IgD-negative memory B cell (primary cell): Measurements from ENCODE around the gene MYH16. TPM values are rescaled to one million over a fixed set of nuclear protein-coding genes. Genes with fewer than 3 reads are reported as not detected.
A peak's percentile ranks its signal among the peaks of the same experiment; 100 is the strongest.
"Not testable (repeated sequence)": the region's sequence is repeated elsewhere in the genome, so short reads cannot be mapped to it uniquely, and the experiment has no call there.

Experiments
- H3K27ac Mint-ChIP-seq, 3 donors: one replicate each; pipeline ENCODE4 v1.8.0; 2020 to 2022; ENCODE audit warnings: mild to moderate bottlenecking in 3 of 3, mixed read lengths in 3 of 3, moderate library complexity in 1 of 3
- H3K27me3 Mint-ChIP-seq: one replicate; pipeline ENCODE4 v1.8.0; 2021; ENCODE audit warnings: mixed read lengths
- H3K36me3 Mint-ChIP-seq: one replicate; pipeline ENCODE4 v1.8.0; 2020; ENCODE audit warnings: mild to moderate bottlenecking, mixed read lengths
- H3K4me1 Mint-ChIP-seq, 3 donors: one replicate each; pipeline ENCODE4 v1.8.0; 2020 to 2022; ENCODE audit warnings: mixed read lengths in 3 of 3, mild to moderate bottlenecking in 1 of 3
- H3K4me3 Mint-ChIP-seq, 4 donors: one replicate each; pipeline ENCODE4 v1.8.0; 2020 to 2022; ENCODE audit warnings: mild to moderate bottlenecking in 4 of 4, mixed read lengths in 4 of 4, moderate library complexity in 3 of 4
- H3K9me3 Mint-ChIP-seq, 3 donors: one replicate each; pipeline ENCODE4 v1.8.0; 2020 to 2021; ENCODE audit warnings: mixed read lengths in 3 of 3, mild to moderate bottlenecking in 1 of 3
- polyA plus RNA-seq: library from polyadenylated mRNA; unstranded; fragments of 300-500 nt; fragmentation: Illumina TruSeq; gene quantifications from one replicate; pipeline ENCODE4 v1.2.3, GENCODE V29; 2021

Gene MYH16
- polyA plus RNA-seq, 1 donor from 2014 or later = not detected

GRCh38 chr7:99308461-99309074 lies 35.9 kb downstream of the MYH16 start:
- peaks cover 2% of the 10 kb centered on the region for H3K27me3 Mint-ChIP-seq
- H3K4me1 Mint-ChIP-seq = peaks cover 0 to 3% (median 0%) of the 10 kb centered on the region in 3 donors
- H3K4me3 Mint-ChIP-seq = no peak overlapping the region
- peaks cover 0 to 3% (median 1%) of the 10 kb centered on the region in 3 donors for H3K9me3 Mint-ChIP-seq
- H3K36me3 Mint-ChIP-seq = peaks cover under 1% of the 10 kb centered on the region
- no peak overlapping the region for H3K27ac Mint-ChIP-seq

- H3K27me3 Mint-ChIP-seq = peaks cover 2% of the 10 kb centered on the region
- H3K27ac Mint-ChIP-seq = no peak overlapping the region
- peaks cover 0 to 3% (median 0%) of the 10 kb centered on the region in 3 donors for H3K4me1 Mint-ChIP-seq
- H3K9me3 Mint-ChIP-seq = peaks cover 0 to 3% (median 1%) of the 10 kb centered on the region in 3 donors
- no peak overlapping the region for H3K4me3 Mint-ChIP-seq
- peaks cover 2% of the 10 kb centered on the region for H3K36me3 Mint-ChIP-seq
These were observed 36.5 kb downstream of the MYH16 start for GRCh38 chr7:99309111-99309510.

- Mint-ChIP-seq H3K4me3 (no peak overlapping the region), H3K4me1 (peaks cover 0 to 3% (median 2%) of the 10 kb centered on the region in 3 donors), H3K27ac (no peak overlapping the region), H3K9me3 (peaks cover 0 to 3% (median 1%) of the 10 kb centered on the region in 3 donors), H3K36me3 (peaks cover 2% of the 10 kb centered on the region), H3K27me3 (peaks cover 2% of the 10 kb centered on the region)
These were observed 37.4 kb downstream of the MYH16 start for GRCh38 chr7:99310004-99310403.

- no peak overlapping the region for H3K4me3 Mint-ChIP-seq
- peaks cover 0 to 3% (median 1%) of the 10 kb centered on the region in 3 donors for H3K9me3 Mint-ChIP-seq
- H3K27ac Mint-ChIP-seq = no peak overlapping the region
- H3K27me3 Mint-ChIP-seq = peaks cover 2% of the 10 kb centered on the region
- peaks cover 2% of the 10 kb centered on the region for H3K36me3 Mint-ChIP-seq
- H3K4me1 Mint-ChIP-seq = peaks cover 0 to 3% (median 2%) of the 10 kb centered on the region in 3 donors
These were observed 39.1 kb downstream of the MYH16 start for GRCh38 chr7:99311702-99312101.

- no peak overlapping the region for H3K27ac Mint-ChIP-seq
- peak overlapping the region in 2 of 4 donors; percentile 30 to 52 for H3K4me3 Mint-ChIP-seq
These were observed 39.9 kb downstream of the MYH16 start for GRCh38 chr7:99312316-99313203.

GRCh38 chr7:99313204-99313573 lies 40.5 kb downstream of the MYH16 start:
- Mint-ChIP-seq H3K27ac (no peak overlapping the region), H3K9me3 (peaks cover 0 to 3% (median 1%) of the 10 kb centered on the region in 3 donors), H3K36me3 (peaks cover 2% of the 10 kb centered on the region), H3K4me3 (peak overlapping the region in 2 of 4 donors; percentile 30 to 52), H3K4me1 (peaks cover 0 to 4% (median 3%) of the 10 kb centered on the region in 3 donors), H3K27me3 (peaks cover 2% of the 10 kb centered on the region)

More at GRCh38 chr7:99312316-99313203, 39.9 kb downstream of the MYH16 start:
- H3K4me1 Mint-ChIP-seq = peaks cover 0 to 4% (median 3%) of the 10 kb centered on the region in 3 donors
- peaks cover 2% of the 10 kb centered on the region for H3K36me3 Mint-ChIP-seq
- peaks cover 2% of the 10 kb centered on the region for H3K27me3 Mint-ChIP-seq
- peaks cover 0 to 3% (median 1%) of the 10 kb centered on the region in 3 donors for H3K9me3 Mint-ChIP-seq

- no peak overlapping the region for H3K4me3 Mint-ChIP-seq
- peaks cover 0 to 3% (median 1%) of the 10 kb centered on the region in 3 donors for H3K9me3 Mint-ChIP-seq
- H3K4me1 Mint-ChIP-seq = peaks cover 0 to 4% (median 3%) of the 10 kb centered on the region in 3 donors
- H3K36me3 Mint-ChIP-seq = peaks cover 2% of the 10 kb centered on the region
- peaks cover 2% of the 10 kb centered on the region for H3K27me3 Mint-ChIP-seq
- H3K27ac Mint-ChIP-seq = no peak overlapping the region
These were observed 41.9 kb downstream of the MYH16 start for GRCh38 chr7:99314504-99314903.

- no peaks in the 10 kb centered on the region for H3K9me3 Mint-ChIP-seq
These were observed 47.7 kb downstream of the MYH16 start for GRCh38 chr7:99320371-99320770.

GRCh38 chr7:99322659-99323058 lies 50.0 kb downstream of the MYH16 start:
- not testable (repeated sequence) for H3K9me3 Mint-ChIP-seq, H3K27me3 Mint-ChIP-seq, H3K36me3 Mint-ChIP-seq
- peaks cover 10 to 12% (median 10%) of the 10 kb centered on the region in 3 donors for H3K4me1 Mint-ChIP-seq
- peak overlapping the region in 1 of 4 donors; percentile 99 for H3K4me3 Mint-ChIP-seq
- peak overlapping the region in 1 of 3 donors; percentile 2 for H3K27ac Mint-ChIP-seq

More at GRCh38 chr7:99320371-99320770, 47.7 kb downstream of the MYH16 start:
- Mint-ChIP-seq H3K27ac (no peak overlapping the region), H3K27me3 (no peaks in the 10 kb centered on the region), H3K4me1 (peaks cover 0 to 2% (median 0%) of the 10 kb centered on the region in 3 donors), H3K36me3 (no peaks in the 10 kb centered on the region), H3K4me3 (peak overlapping the region in 1 of 4 donors; percentile 45)

- H3K27ac Mint-ChIP-seq = peak overlapping the region in 2 of 3 donors; percentile 95 to 99
- H3K27me3 Mint-ChIP-seq = no peaks in the 10 kb centered on the region
- no peaks in the 10 kb centered on the region for H3K36me3 Mint-ChIP-seq
- H3K9me3 Mint-ChIP-seq = no peaks in the 10 kb centered on the region
- H3K4me3 Mint-ChIP-seq = peak overlapping the region in 3 of 4 donors; percentile 94 to 99 (median 98)
- peaks cover 14 to 21% (median 15%) of the 10 kb centered on the region in 3 donors for H3K4me1 Mint-ChIP-seq
These were observed 51.9 kb downstream of the MYH16 start for GRCh38 chr7:99324559-99324958.

- Mint-ChIP-seq H3K4me1 (peaks cover 16 to 24% (median 18%) of the 10 kb centered on the region in 3 donors), H3K9me3 (no peaks in the 10 kb centered on the region), H3K27ac (peak overlapping the region in 2 of 3 donors; percentile 95 to 99), H3K36me3 (no peaks in the 10 kb centered on the region), H3K27me3 (no peaks in the 10 kb centered on the region), H3K4me3 (peak overlapping the region; percentile 94 to 99 (median 98))
These were observed 52.4 kb downstream of the MYH16 start for GRCh38 chr7:99325001-99325493.

- Mint-ChIP-seq H3K36me3 (no peaks in the 10 kb centered on the region), H3K4me1 (peaks cover 21 to 29% (median 23%) of the 10 kb centered on the region in 3 donors), H3K27me3 (no peaks in the 10 kb centered on the region), H3K4me3 (peak within 1 kb of the TSS; percentile 94 to 99 (median 98)), H3K9me3 (no peaks in the 10 kb centered on the region), H3K27ac (peak within 1 kb of the TSS; percentile 95 to 99 (median 99))
These were observed 53.2 kb downstream of the MYH16 start, which contains the start of gene ARPC1A for GRCh38 chr7:99325592-99326407. ARPC1A (plus strand) TSS chr7:99325898; CDS start chr7:99333354, 7,456 bp downstream.

GRCh38 chr7:99326408-99326782 lies 53.8 kb downstream of the MYH16 start:
- no peaks in the 10 kb centered on the region for H3K27me3 Mint-ChIP-seq
- H3K4me3 Mint-ChIP-seq = peak overlapping the region; percentile 94 to 99 (median 98)
- H3K27ac Mint-ChIP-seq = peak overlapping the region; percentile 95 to 99 (median 99)
- no peaks in the 10 kb centered on the region for H3K36me3 Mint-ChIP-seq
- H3K4me1 Mint-ChIP-seq = peaks cover 23 to 29% (median 26%) of the 10 kb centered on the region in 3 donors
- no peaks in the 10 kb centered on the region for H3K9me3 Mint-ChIP-seq

GRCh38 chr7:99330314-99330961 lies 57.8 kb downstream of the MYH16 start:
- not testable (repeated sequence) for H3K36me3 Mint-ChIP-seq, H3K9me3 Mint-ChIP-seq, H3K27me3 Mint-ChIP-seq
- Mint-ChIP-seq H3K4me1 (peaks cover 31 to 36% (median 32%) of the 10 kb centered on the region in 3 donors), H3K27ac (peak overlapping the region in 1 of 3 donors; percentile 83), H3K4me3 (peak overlapping the region in 3 of 4 donors; percentile 30 to 82 (median 41))
